Neural progenitor cell (in vitro differentiated cells): Measurements from ENCODE around the gene ZNF93.
"Not testable (repeated sequence)": the region's sequence is repeated elsewhere in the genome, so short reads cannot be mapped to it uniquely, and the experiment has no call there.

ENCODE experiments used
- EZH2 ChIP-seq: fragments of 200-600 bp; sonication (generic); IDR thresholded peaks from 2 replicates; pipeline ENCODE4 v1.6.1; 2017; ENCODE audit warnings: antibody characterized with exemption, mild to moderate bottlenecking, moderate library complexity
- EZH2phosphoT487 ChIP-seq: fragments of 200-600 bp; sonication (generic); IDR thresholded peaks from 2 replicates; pipeline ENCODE4 v1.6.1; 2017; ENCODE audit warnings: antibody characterized with exemption
- TF ChIP-seq, protein P1 (sequence below): fragments of 200-600 bp; sonication (generic); IDR thresholded peaks from 2 replicates; pipeline ENCODE4 v1.5.1; 2017; ENCODE audit warnings: antibody characterized with exemption, mild to moderate bottlenecking

DNA sequence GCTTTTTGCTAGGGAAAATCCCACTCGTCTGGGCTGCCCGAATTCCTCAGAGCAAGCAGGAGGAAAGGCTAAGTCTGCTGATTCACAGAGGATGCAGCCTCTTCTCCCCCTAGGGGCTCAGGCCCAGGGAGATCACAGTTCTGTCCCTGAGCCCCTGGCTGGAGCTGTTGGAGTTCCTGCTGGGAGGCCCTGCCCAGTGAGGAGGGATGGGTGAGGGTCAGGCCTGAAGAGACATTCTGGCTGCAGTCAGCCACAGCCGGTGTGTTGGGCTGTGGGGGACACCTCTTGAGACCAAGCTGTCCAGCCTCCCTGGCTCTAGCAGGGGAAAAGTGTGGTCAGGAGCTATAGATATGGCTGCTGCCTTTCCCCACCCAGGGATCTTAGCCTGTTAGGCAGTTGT, 65.4 kb downstream of the ZNF93 start:
- TF ChIP-seq, protein P1, sequence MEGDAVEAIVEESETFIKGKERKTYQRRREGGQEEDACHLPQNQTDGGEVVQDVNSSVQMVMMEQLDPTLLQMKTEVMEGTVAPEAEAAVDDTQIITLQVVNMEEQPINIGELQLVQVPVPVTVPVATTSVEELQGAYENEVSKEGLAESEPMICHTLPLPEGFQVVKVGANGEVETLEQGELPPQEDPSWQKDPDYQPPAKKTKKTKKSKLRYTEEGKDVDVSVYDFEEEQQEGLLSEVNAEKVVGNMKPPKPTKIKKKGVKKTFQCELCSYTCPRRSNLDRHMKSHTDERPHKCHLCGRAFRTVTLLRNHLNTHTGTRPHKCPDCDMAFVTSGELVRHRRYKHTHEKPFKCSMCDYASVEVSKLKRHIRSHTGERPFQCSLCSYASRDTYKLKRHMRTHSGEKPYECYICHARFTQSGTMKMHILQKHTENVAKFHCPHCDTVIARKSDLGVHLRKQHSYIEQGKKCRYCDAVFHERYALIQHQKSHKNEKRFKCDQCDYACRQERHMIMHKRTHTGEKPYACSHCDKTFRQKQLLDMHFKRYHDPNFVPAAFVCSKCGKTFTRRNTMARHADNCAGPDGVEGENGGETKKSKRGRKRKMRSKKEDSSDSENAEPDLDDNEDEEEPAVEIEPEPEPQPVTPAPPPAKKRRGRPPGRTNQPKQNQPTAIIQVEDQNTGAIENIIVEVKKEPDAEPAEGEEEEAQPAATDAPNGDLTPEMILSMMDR = not testable (repeated sequence)
- not testable (repeated sequence) for TF ChIP-seq EZH2, EZH2phosphoT487
